HL-60/S4 treated with phorbol 12-myristate 13-acetate at 8.2 ng/mL for 4 days and 3 days (cell line): ENCODE data around the gene GTF2I.
"Not testable (repeated sequence)": the region's sequence is repeated elsewhere in the genome, so short reads cannot be mapped to it uniquely, and the experiment has no call there.

ENCODE experiments used
- in situ Hi-C: fragments of 300-500 bp; cut with MboI; formaldehyde crosslinking; loops from 2 replicates; pipeline ENCODE4 v1.15.0; 2022; ENCODE audit warnings: low sequenced_read_pairs

GTF2I gene

DNA sequence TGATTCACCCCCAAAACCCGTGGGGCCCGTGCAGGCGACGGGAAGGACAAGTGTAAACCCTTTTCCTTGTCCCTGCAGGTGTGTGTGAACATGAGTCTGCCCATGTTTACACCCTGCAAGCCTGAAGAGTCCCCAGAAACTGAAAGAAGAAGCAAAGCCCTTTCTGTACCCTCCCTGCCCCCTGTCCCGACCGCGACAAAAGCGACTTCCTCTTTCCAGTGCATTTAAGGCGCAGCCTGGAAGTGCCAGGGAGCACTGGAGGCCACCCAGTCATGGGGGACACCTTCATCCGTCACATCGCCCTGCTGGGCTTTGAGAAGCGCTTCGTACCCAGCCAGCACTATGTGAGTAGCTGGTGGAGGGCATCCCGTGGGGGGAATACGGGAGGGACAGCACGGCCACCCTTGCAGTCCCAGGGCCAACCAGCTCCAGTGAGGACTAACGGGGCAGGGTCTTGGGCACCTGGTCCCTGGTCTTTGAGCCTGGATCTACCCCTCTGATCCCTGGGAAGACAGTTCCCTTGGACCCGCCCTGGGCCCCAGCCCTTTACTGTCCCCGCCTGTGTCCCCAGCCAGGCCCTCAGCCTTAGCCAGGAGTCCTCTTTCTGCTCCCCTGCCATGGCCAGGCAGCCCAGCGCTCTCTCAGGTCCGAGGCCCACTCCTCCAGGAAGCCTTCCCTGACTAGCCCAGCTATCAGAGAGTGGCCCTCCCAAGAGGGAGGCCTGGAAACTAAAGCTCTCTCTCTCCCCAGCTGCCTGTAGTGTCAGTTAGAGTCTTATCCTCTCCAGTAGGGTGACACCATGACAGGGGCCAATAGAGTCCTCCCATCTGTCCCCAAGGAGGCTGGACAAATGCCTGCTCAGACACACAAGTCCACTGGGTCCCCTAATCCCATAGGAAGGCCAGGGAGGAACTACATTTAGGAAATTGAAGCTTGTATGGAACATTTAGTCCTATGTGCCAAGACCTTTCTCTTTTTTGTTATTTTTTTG, 116.5 kb downstream of the GTF2I start, which contains the start of gene NCF1:
Gene NCF1, plus strand, starts transcription at position 252 of the 991 bp plus-strand sequence. Its CDS starts 21 bp downstream, at position 273.
- in situ Hi-C loops: not testable (repeated sequence)

- in situ Hi-C loops: not testable (repeated sequence)
Measured at GRCh38 chr7:74775111-74775510, 117.6 kb downstream of the GTF2I start.

GRCh38 chr7:74779053-74779452, 121.5 kb downstream of the GTF2I start:
- in situ Hi-C loops: not testable (repeated sequence)

DNA sequence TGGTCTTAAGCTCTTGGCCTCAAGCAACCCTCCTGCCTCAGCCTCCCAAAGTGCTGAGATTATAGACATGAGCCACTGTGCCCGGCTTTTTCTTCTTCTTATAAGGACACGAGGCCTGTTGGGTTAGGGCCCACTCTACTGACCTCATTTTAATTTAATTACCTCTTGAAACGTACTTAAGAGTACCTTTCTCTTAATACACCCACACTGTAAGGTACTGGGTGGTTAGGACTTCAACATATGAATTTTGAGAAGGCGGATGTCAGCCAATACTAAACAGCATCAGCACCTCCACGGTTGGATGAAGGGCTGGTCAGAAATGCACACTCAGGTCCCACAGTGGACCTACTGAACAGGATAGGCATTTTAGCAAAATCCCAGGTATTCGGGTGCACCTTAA, 124.2 kb downstream of the GTF2I start:
- in situ Hi-C loops: not testable (repeated sequence)

DNA sequence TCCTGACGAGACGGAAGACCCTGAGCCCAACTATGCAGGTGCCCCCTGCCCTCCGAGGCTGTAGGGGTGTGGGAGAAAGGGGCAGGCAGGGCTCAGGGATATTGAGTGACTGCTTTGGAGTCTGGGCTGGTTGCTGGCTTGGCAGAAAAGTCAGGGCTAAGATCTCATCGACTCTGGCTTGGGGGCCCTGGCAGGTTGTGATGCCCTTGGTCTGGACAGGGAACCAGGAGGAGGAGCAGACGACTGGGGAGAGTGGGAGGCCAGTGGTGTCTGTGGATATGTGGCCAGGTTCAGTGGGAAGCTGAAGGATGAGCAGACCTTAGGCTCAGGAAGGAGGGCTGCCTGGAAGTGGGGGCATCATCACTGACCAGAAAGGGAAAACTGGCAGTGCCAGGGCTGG, 126.1 kb downstream of the GTF2I start:
- in situ Hi-C loops: not testable (repeated sequence)

DNA sequence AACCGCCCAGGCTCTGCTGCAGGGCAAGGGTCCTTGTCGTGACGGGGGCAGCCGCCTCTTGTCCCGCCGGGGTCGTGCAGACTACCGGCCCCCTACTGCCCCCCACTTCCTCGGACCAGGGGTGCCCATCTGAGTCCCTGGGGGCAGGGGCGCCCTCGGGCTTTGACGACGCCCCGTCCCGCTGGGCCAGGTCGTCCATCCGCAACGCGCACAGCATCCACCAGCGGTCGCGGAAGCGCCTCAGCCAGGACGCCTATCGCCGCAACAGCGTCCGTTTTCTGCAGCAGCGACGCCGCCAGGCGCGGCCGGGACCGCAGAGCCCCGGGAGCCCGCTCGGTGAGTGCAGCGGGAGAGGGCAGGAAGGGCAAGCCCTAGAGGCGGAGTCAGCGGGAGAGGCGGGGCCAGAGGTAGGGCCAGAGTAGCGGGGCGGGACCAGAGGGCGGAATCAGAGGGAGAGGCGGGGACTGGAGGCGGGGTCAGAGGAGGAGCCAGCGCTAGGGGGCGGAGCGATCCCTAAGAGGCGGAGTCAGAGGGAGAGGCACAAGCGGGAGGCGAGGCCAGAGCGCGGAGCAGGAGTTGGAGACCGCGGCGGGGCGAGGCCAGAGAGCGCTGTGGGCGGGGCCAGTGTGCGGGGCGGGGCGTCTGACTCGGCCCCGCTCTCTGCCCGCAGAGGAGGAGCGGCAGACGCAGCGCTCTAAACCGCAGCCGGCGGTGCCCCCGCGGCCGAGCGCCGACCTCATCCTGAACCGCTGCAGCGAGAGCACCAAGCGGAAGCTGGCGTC, 131.0 kb downstream of the GTF2I start:
- in situ Hi-C loops: not testable (repeated sequence)

GRCh38 chr7:74789200-74789736, 131.8 kb downstream of the GTF2I start:
- in situ Hi-C loops: not testable (repeated sequence)

GRCh38 chr7:74797848-74798622, 140.5 kb downstream of the GTF2I start:
- in situ Hi-C loops: not testable (repeated sequence)

DNA sequence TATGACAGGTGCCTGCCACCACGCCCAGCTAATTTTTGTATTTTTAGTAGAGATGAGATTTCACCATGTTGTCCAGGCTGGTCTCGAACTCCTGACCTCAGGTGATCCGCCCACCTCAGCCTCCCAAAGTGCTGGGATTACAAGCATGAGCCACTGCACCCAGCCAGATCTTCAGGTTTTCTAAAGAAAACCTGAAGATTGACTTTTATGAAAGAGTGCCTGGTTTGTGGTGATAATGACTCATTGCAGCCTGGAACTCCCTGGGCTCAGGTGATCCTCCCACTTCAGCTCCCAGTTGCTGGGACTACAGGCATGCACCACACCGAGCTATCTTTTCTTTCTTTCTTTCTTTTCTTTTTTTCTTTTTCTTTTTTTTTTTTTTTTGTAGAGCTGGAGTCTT, 141.1 kb downstream of the GTF2I start:
- in situ Hi-C loops: not testable (repeated sequence)
